Measurements from ENCODE around the gene PGAP1.

Gene PGAP1

GRCh38 chr2:196954001-196954400 lies 27.5 kb upstream of the PGAP1 start:
- ChIA-PET POLR2A (ENCODE audit: low non-redundant PET) (no interaction called here), CTCF (no interaction called here)
- no peak for TF ChIP-seq CTCF (conservative IDR thresholded peaks at IDR 0.05; ENCODE audit: low read depth)
- no peak overlapping the region for H3K27ac ChIP-seq
- DNase-seq (ENCODE audit: low spot score) = no peak

DNA sequence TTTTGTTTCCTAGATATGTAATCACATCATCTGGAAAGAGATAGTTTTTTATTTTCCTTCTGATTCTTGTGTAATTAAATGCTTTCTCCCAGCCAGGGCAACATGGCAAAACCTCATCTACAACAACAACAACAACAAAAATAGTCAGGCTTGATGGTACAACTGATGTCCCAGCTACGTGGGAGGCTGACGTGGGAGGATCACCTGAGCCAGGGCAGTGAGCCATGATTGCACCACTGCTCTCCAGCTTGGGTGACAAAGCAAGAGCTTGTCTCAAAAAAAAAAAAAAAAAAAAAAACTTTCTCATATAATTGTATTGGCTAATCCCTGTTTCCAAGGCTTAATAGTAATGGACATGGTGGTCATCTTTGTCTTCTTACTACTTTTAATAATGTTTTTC lies 26.4 kb upstream of the PGAP1 start:
- no peak for DNase-seq (ENCODE audit: low spot score)
- no peak for TF ChIP-seq CTCF (conservative IDR thresholded peaks at IDR 0.05; ENCODE audit: low read depth)
- CTCF ChIA-PET = no interaction called here
- H3K27ac ChIP-seq = no peak overlapping the region
- POLR2A ChIA-PET (ENCODE audit: low non-redundant PET) = no interaction called here

GRCh38 chr2:196951973-196952372 lies 25.5 kb upstream of the PGAP1 start:
- POLR2A ChIA-PET (ENCODE audit: low non-redundant PET) = no interaction called here
- no peak for TF ChIP-seq CTCF (conservative IDR thresholded peaks at IDR 0.05; ENCODE audit: low read depth)

DNA sequence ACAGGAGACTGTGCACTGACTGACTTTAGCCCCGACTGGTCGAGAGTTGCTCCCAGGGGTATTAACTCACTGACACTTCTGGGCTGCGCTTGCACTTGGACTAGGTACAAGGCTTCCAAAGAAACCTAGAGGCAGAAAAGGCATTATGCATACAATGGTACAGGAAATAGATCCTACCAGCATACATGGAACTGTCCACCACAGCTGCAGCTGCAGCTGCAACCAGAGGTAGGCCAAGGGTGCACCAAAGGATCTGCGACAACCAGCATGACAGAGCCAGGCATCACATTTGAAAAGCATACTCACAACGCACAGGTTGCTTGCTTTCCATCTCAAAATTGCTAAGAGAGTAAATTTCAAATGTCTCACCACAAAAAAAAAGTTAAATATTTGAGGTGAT lies 22.6 kb upstream of the PGAP1 start:
- no peak for DNase-seq (ENCODE audit: low spot score)
- no peak for TF ChIP-seq CTCF (conservative IDR thresholded peaks at IDR 0.05; ENCODE audit: low read depth)
- no peak overlapping the region for H3K27ac ChIP-seq
- POLR2A ChIA-PET (ENCODE audit: low non-redundant PET) = no interaction called here
- CTCF ChIA-PET = no interaction called here

More at GRCh38 chr2:196951973-196952372, 25.5 kb upstream of the PGAP1 start:
- DNase-seq (ENCODE audit: low spot score) = no peak
- no peak overlapping the region for H3K27ac ChIP-seq
- CTCF ChIA-PET = interaction anchor here (0.7 kb wide), 1 partner anchor 17 kb away, joined by 3 read pairs; no protein-coding TSS in a partner anchor

GRCh38 chr2:196944570-196944969 lies 18.1 kb upstream of the PGAP1 start:
- no peak for DNase-seq (ENCODE audit: low spot score)
- POLR2A ChIA-PET (ENCODE audit: low non-redundant PET) = no interaction called here
- CTCF ChIA-PET = no interaction called here
- H3K27ac ChIP-seq = no peak overlapping the region
- no peak for TF ChIP-seq CTCF (conservative IDR thresholded peaks at IDR 0.05; ENCODE audit: low read depth)

GRCh38 chr2:196941398-196942078 lies 15.0 kb upstream of the PGAP1 start:
- no peak for TF ChIP-seq CTCF (conservative IDR thresholded peaks at IDR 0.05; ENCODE audit: low read depth)
- DNase-seq (ENCODE audit: low spot score) = no peak
- H3K27ac ChIP-seq = no peak overlapping the region
- ChIA-PET POLR2A (ENCODE audit: low non-redundant PET) (no interaction called here), CTCF (no interaction called here)

All from RWPE1 (cell line).